HG02970 (cell line): ENCODE measurements around the gene UQCC5.
"Not testable (repeated sequence)": the region's sequence is repeated elsewhere in the genome, so short reads cannot be mapped to it uniquely, and the experiment has no call there.

Experiments
- ATAC-seq: cut with Tn5 transposase; IDR thresholded peaks from one replicate; pipeline ENCODE4 v1.9.1; 2021; ENCODE audit warnings: mild to moderate bottlenecking, moderate library complexity, moderate number of reproducible peaks; ENCODE audit not compliant: unreplicated experiment, low FRiP score

The UQCC5 gene

DNA sequence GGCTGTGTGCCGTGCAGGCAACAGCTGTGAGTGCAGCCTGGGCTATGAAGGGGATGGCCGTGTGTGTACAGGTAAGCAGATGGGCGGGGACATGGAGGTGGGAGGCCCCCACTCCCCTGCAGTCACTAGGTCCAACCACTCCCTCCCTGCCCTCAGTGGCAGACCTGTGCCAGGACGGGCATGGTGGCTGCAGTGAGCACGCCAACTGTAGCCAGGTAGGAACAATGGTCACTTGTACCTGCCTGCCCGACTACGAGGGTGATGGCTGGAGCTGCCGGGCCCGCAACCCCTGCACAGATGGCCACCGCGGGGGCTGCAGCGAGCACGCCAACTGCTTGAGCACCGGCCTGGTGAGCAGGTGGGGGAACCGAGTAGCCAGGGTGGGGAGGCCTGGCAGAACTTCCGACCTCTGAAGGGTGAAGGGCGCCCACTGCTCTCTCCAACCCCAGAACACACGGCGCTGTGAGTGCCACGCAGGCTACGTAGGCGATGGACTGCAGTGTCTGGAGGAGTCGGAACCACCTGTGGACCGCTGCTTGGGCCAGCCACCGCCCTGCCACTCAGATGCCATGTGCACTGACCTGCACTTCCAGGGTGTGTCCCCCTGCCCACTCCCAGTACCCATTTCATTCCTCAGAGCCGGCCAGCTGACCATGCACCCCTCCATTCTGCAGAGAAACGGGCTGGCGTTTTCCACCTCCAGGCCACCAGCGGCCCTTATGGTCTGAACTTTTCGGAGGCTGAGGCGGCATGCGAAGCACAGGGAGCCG, 14.3 kb upstream of the UQCC5 start:
- ATAC-seq, result no peak

- no peak for ATAC-seq
Observed at GRCh38 chr3:52522651-52523251, 13.7 kb upstream of the UQCC5 start.

DNA sequence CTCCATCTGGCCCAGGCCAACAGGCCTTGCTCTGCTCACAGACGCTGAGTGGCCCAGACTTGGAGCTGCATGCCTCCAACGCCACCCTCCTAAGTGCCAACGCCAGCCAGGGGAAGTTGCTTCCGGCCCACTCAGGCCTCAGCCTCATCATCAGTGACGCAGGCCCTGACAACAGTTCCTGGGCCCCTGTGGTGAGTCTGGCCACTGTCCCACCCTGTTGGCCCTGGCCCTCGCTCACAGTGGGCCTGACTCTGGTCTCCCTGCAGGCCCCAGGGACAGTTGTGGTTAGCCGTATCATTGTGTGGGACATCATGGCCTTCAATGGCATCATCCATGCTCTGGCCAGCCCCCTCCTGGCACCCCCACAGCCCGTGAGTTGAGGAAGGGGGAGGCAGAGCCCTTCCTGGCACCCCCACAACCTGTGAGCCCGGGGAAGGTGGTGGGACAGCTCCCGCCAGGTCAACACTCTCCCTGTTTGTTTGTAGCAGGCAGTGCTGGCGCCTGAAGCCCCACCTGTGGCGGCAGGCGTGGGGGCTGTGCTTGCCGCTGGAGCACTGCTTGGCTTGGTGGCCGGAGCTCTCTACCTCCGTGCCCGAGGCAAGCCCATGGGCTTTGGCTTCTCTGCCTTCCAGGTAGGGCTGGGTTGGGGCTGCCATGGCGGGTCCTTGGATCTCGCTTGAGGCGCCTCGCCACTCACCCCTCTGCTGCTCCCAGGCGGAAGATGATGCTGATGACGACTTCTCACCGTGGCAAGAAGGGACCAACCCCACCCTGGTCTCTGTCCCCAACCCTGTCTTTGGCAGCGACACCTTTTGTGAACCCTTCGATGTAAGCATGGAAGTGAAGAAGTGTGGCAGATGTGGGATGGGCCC, 12.8 kb upstream of the UQCC5 start:
- ATAC-seq, result no peak

GRCh38 chr3:52524258-52524751, 12.1 kb upstream of the UQCC5 start:
- ATAC-seq, result no peak

DNA sequence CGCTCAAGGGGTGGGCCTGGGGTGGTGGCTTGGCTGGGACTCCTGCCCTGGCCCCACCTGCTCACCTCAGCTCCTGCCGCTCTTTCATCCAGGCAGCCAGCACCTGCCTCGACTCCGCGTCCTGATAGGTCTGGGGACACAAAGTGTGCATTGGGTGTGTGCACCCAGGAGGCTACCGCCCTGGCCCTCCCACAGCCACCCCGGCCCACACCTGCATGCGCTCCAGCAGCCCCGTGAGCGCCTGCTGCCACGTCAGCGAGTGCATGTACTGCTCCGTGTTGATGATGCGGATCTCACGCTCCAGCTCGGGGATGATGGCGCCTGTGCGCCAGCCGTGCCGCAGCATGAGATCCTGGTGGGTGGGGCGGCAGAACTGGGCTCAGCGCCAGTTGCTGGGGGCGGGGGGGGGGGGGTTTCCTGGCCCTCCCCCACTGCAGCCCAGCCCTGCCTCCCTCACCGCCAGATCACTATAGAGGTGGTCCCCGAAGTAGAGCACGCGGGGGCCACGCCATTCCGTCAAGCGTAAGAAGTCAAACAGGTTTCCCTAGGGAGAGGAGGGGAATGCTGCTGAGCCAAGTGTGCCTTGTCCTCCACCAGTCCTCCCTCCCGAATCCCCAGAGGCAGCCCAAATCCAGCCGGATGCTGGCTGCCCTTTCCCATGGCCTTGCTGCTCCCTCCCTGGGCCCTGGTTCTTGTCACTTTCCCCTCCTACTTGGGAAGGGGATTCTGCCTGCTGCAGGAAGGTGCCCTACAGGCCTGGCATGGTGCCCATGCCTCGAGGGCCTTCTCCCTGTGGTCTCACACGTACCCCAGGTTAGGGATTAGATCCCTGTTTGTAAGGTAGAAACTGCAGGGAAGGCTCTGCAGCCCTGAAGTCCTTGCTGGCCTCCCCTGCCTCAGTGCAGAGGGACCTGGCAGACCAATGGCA, 11.4 kb upstream of the UQCC5 start:
- no peak for ATAC-seq

DNA sequence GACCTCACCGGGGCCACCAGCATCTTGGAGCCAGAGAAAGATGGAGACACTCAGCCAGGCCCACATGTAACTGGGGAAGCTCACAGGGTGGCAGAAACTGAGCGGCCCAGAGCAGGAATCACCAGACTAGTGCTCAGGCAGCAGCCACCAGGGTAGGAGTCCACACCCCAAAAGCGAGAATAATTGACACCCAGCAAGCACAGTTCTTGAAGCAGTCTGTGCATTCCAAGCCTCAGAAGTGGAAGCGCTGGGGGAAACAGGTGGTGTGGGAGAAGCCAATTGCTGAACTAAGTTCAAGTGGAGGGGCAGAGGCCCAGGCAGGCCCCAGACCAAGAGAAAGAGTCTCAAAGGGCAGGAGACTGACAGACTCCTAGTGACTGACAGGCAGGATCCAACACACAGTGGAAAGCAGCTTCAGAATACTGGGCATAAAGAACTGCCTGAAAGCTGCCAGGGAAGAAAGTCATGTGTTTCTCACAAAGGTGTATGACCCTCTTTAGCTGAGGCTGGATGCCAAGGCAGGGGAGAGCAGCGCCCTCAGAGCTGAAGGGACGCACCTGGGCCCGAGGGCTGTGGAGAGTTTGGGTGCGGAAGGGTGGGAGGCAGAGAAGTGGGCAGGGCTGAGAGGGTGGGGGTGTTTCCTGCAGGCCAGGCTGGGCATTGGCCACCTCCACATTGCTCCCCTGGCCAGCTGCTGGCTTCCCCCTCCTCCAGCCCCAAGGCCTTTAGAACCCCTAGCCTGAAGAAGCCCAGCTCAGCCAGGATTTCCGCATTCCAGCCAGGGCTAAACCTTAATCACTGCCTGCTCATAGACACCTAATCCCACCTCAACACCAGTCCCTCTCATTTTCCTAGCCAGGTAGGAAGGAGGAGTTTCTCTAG, 10.5 kb upstream of the UQCC5 start:
- ATAC-seq, result no peak

GRCh38 chr3:52526671-52527038, 9.8 kb upstream of the UQCC5 start:
- ATAC-seq, result not testable (repeated sequence)

- no peak for ATAC-seq
Observed at GRCh38 chr3:52527039-52527731, 9.2 kb upstream of the UQCC5 start.

GRCh38 chr3:52527732-52528585, 8.4 kb upstream of the UQCC5 start:
- ATAC-seq, result no peak

- ATAC-seq, result no peak
Observed at GRCh38 chr3:52528586-52529375, 7.6 kb upstream of the UQCC5 start.

DNA sequence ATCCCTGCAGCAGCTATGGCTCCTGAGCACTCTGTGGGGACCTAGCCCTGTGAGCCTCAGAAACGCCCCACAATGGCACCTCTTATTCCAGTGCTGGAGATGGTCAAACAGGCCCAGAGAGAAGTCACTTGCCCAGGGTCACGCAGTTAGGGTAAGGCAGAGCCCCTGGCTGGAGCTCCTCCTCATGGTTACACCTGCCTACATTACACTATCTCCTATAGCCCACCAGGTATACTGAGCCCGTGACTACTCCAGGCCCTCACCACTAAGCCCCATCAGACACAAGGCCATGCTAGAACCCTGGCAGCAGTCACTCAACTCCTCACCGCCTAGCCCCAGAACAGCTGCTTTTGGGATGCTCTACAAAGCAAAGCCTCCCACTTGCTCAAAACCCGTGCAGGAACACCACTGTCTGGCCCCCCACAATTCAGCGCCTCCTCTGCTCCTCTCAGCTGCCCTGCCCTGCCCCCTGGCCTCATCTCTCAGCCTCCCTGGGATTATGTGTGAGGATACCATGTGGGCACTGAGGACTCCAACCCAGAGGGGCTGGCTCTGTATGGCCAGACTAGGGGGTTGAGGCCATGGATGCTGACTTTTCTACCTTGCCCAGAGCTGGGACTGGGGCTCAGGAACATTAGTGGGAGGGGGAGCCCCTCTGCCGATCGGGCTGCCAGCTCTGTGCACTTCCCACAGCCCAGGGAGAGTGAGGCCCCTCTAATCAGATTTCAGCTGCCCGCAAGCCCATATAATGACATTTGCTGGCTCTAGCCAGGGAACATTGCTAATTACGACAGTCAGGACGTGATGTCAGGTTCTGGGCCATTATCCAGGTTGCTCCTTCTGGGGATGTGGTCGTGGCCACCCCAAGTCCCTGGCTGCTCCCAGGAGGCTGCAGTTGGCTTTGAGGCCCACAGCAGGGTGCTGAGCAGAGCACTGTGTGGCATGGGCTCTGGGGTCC, 6.8 kb upstream of the UQCC5 start:
- no peak for ATAC-seq

DNA sequence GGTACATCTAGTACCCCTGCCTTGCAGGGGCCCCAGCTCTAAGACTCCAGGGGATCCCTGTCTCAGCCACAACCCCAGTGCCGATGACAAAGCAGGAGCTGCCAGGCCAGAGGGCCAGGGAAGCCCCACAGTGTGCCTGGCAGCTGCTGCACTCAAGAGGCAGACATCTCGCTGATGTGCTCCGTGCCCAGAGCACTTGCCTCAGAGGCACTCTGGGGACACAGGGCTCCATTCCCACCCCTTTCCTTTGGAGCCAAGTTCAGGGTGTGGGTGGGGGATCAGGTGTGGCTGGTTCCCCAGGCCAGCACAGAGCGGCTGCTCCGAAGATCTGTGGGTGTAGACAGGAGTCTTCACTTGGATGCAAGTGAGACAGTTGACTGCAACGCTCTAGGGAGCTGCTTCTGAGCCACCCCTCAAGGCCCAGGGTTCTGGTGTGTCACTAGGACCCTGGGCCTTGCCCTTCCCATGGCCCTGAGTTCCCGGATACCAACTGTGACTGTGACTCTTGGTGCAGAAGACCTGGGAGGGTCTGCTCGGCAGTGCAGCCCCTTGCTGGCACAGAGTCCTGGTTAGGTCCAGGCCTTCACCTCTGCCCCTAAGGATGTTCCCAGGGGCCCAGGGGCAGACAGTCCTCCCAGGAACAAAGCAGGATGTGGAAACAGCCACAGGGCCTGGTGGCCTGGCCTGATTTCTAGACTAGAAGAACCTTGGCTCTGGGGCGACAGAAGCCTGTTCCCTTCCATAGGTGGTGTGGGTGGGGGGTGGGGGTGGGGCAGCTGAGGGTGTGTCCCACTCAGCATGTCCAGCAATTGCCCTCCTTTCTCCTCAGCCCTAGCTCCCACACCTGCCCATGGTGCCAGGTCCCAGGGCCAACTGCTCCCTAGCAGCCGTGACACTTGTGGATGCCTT, 5.2 kb upstream of the UQCC5 start:
- ATAC-seq, result no peak

- ATAC-seq, result no peak
Observed at GRCh38 chr3:52531860-52532516, 4.4 kb upstream of the UQCC5 start.

DNA sequence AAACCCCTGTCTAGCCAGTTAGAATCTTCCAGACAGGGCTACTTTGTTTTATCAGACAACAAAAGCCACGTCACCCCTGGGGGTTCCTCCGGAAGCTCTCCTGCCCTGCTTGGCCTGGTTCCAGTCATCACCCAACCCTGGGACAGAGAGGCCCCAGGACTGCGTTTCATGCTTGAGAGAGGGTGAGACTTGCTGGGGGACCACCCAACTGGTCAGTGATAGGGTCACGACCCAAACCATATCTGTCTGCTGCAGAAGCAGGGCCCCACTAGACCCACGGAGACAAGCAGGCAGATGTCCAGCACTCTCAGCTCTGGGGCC, 3.9 kb upstream of the UQCC5 start:
- no peak for ATAC-seq
